ENCODE data around the gene FSD2. TPM values are rescaled to one million over a fixed set of nuclear protein-coding genes. Genes with fewer than 3 reads are reported as not detected.

FSD2 gene
- total and polyA plus RNA-seq, 10 of the 15 experiments (the other 5 are each of a cell fraction or from before 2014, with no cell fraction given) = under 0.01 to 0.39 (median 0.07) TPM; not detected in 3

GRCh38 chr15:82799183-82799841 is 6.6 kb downstream of the FSD2 start:
- Histone ChIP-seq H3K36me3 (ENCODE audit: control insufficient read depth in 2 of 2, insufficient read depth in 2 of 2, low read length in 1 of 2) (no peaks in the 10 kb centered on the region), H2AFZ (ENCODE audit: control insufficient read depth, low read depth, low read length) (no peak overlapping the region), H3K9me3 (replicated peaks; ENCODE audit: control insufficient read depth, insufficient read depth, low read length) (no peaks in the 10 kb centered on the region), H3K79me2 (ENCODE audit: control insufficient read depth, insufficient read depth, low read length) (no peaks in the 10 kb centered on the region), H3K9ac (ENCODE audit: control insufficient read depth, insufficient read depth, low read length) (no peak overlapping the region), H3K27me3 (replicated peaks in 1 of 2; ENCODE audit: control insufficient read depth in 2 of 2, insufficient read depth in 2 of 2, low read length in 1 of 2) (peaks cover 0 to 6% of the 10 kb centered on the region in 2 experiments; a peak in 1 of 4 replicates), H4K20me1 (ENCODE audit: control insufficient read depth, insufficient read depth) (no peaks in the 10 kb centered on the region), H3K27ac (ENCODE audit: control insufficient read depth, insufficient read depth) (no peak overlapping the region), H3K4me3 (no peak overlapping the region), H3K4me2 (ENCODE audit: control insufficient read depth, insufficient read depth) (no peak overlapping the region), H3K4me1 (ENCODE audit: control insufficient read depth, insufficient read depth, low read length) (no peaks in the 10 kb centered on the region; the same call in none of the 2 replicates)
- no peak for FAIRE-seq
- ChIA-PET SMC1A (ENCODE audit: uncharacterized antibody, unreplicated experiment) (no interaction called here), RAD21 (ENCODE audit: unreplicated experiment) (no interaction called here), CTCF (no interaction called here), POLR2A (interaction anchor here (0.6 kb wide), 1 partner anchor 1839 kb away, joined by 5 read pairs; no protein-coding TSS in a partner anchor)
- no peak for ATAC-seq
- no TSS peak for BruUV-seq (replicated peaks)
- WGBS (ENCODE audit: insufficient coverage, insufficient replicate concordance, low lambda C conversion rate, missing lambda C conversion rate) = 43% methylated on average over 7 of the region's 7 CpGs
- in situ Hi-C loops (cut with MboI) = no loop called here
- no peak for DNase-seq (ENCODE audit: low read depth, low spot score)
- intact Hi-C loops (cut with micrococcal nuclease; ENCODE audit: unreplicated experiment) = no loop called here
- TF ChIP-seq DPF2 (IDR thresholded peaks at IDR 0.05) (no peak), ZNF24 (IDR thresholded peaks at IDR 0.05) (no peak), E4F1 (IDR thresholded peaks at IDR 0.05; ENCODE audit: borderline replicate concordance, partially characterized antibody) (no peak), HCFC1 (IDR thresholded peaks at IDR 0.05; ENCODE audit: low read length) (no peak), HDGF (IDR thresholded peaks at IDR 0.05) (no peak), SUZ12 (IDR thresholded peaks at IDR 0.05; ENCODE audit: unreplicated experiment) (no peak), MYC (IDR thresholded peaks at IDR 0.05; ENCODE audit: insufficient read depth, insufficient read length, insufficient replicate concordance, low read length, severe bottlenecking) (no peak), FOS (IDR thresholded peaks at IDR 0.05; ENCODE audit: borderline replicate concordance, extremely low read depth, insufficient read length) (no peak), TCF3 (IDR thresholded peaks at IDR 0.05; ENCODE audit: borderline replicate concordance, insufficient read depth, low read depth, low read length) (no peak), NKRF (conservative IDR thresholded peaks at IDR 0.05) (no peak), POLR2AphosphoS2 (IDR thresholded peaks at IDR 0.05; ENCODE audit: low read depth, low read length) (no peak), IRF4 (IDR thresholded peaks at IDR 0.05; ENCODE audit: low read depth, low read length) (no peak), LARP7 (IDR thresholded peaks at IDR 0.05) (no peak), CHD1 (IDR thresholded peaks at IDR 0.05; ENCODE audit: low read depth, low read length) (no peak), BCL11A (IDR thresholded peaks at IDR 0.05; ENCODE audit: low read depth, low read length) (no peak), EZH2 (IDR thresholded peaks at IDR 0.05; ENCODE audit: borderline replicate concordance, control insufficient read depth, low read depth, low read length) (no peak), IRF5 (IDR thresholded peaks at IDR 0.05; ENCODE audit: borderline replicate concordance) (no peak), BCL3 (IDR thresholded peaks at IDR 0.05; ENCODE audit: borderline replicate concordance, insufficient read depth, low read depth, low read length, poor library complexity, severe bottlenecking) (no peak)

Measured in GM12878 (cell line).